HS-27A (cell line): ENCODE results near the gene CLDN7.
"Not testable (repeated sequence)": the region's sequence is repeated elsewhere in the genome, so short reads cannot be mapped to it uniquely, and the experiment has no call there.

Source experiments
- DNase-seq: peaks from one replicate; pipeline ENCODE4 v3.0.0-alpha.2; 2012; ENCODE audit warnings: low read depth, missing footprints

The CLDN7 gene

GRCh38 chr17:7253082-7253481, 9.2 kb downstream of the CLDN7 start:
- no peak for DNase-seq

- peak; percentile 75 for DNase-seq
Observed at GRCh38 chr17:7252176-7253043, 9.9 kb downstream of the CLDN7 start, which contains the start of gene ELP5. ELP5 (plus strand) TSS chr17:7252215; CDS start chr17:7252551, 336 bp downstream.

GRCh38 chr17:7251661-7252175, 10.6 kb downstream of the CLDN7 start, which contains the start of gene CTDNEP1:
CTDNEP1 (minus strand) TSS chr17:7251734; CDS start chr17:7251296, 438 bp downstream.
- peak; percentile 92 for DNase-seq

GRCh38 chr17:7250695-7251627, 11.3 kb downstream of the CLDN7 start:
- DNase-seq = no peak

GRCh38 chr17:7249830-7250229, 12.4 kb downstream of the CLDN7 start:
- no peak for DNase-seq

- DNase-seq = no peak
Observed at GRCh38 chr17:7249214-7249613, 13.1 kb downstream of the CLDN7 start.

- no peak for DNase-seq
Observed at GRCh38 chr17:7248796-7249195, 13.5 kb downstream of the CLDN7 start.

GRCh38 chr17:7246779-7247178, 15.5 kb downstream of the CLDN7 start:
- no peak for DNase-seq

GRCh38 chr17:7243838-7244237, 18.4 kb downstream of the CLDN7 start:
- DNase-seq = not testable (repeated sequence)

- DNase-seq = no peak
Observed at GRCh38 chr17:7243453-7243729, 18.9 kb downstream of the CLDN7 start.

GRCh38 chr17:7242717-7243452, 19.4 kb downstream of the CLDN7 start:
- DNase-seq = peak; percentile 84

GRCh38 chr17:7241783-7242716, 20.2 kb downstream of the CLDN7 start, which contains the start of gene GABARAP:
GABARAP (minus strand) TSS chr17:7242449; CDS start chr17:7242330, 119 bp downstream.
- DNase-seq = no peak

- no peak for DNase-seq
Observed at GRCh38 chr17:7241090-7241733, 21.1 kb downstream of the CLDN7 start.

GRCh38 chr17:7240375-7240774, 21.9 kb downstream of the CLDN7 start:
- no peak for DNase-seq

GRCh38 chr17:7239091-7240027, 22.9 kb downstream of the CLDN7 start, which contains the start of gene PHF23:
PHF23 (minus strand) TSS chr17:7239457; CDS start chr17:7239279, 178 bp downstream.
- DNase-seq = peak; percentile 90

- DNase-seq = no peak
Observed at GRCh38 chr17:7238420-7239090, 23.7 kb downstream of the CLDN7 start.

GRCh38 chr17:7237761-7238419, 24.4 kb downstream of the CLDN7 start:
- DNase-seq = no peak
